Stimulated activated CD4-positive, alpha-beta T cell treated with anti-CD3 and anti-CD28 coated beads, Interleukin-4, amount 100 ng/mL, for 48 hours (primary cell): Measurements from ENCODE around the gene YES1.
"Not testable (repeated sequence)": the region's sequence is repeated elsewhere in the genome, so short reads cannot be mapped to it uniquely, and the experiment has no call there.

Experiments
- DNase-seq, 2 donors: peaks; one replicate each; pipeline ENCODE4 v3.0.0-alpha.2; 2020; ENCODE audit warnings: low read depth in 2 of 2

YES1 gene

DNA sequence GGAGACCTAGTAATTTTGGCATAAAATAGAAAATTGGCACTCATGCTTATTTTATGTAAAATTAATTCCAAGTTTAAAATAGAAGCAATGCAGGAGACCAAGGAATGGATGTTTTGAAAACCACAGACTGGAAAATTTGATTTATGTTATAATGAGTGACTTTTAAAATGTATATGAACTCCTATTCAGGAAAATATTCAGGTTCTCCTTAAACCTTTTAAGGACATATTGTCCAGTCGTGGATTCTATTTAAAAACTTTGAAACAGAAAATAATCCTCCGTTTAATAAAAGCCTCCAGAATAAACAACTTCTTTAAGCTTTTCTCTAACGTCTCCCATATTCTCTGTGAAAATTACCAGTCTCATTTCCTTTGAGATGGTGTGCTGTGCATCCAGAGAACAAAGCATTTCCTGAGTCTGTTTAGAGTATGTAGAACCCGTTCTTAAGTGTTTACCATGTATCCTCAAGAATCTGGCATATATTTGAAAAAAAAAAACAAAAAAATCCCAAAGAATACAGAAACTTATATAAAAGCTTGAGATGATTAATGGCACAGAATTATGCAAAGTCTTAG, 8.6 kb upstream of the YES1 start:
- DNase-seq, result no peak

- DNase-seq, result no peak
Measured at GRCh38 chr18:816869-817268, 4.8 kb upstream of the YES1 start.

DNA sequence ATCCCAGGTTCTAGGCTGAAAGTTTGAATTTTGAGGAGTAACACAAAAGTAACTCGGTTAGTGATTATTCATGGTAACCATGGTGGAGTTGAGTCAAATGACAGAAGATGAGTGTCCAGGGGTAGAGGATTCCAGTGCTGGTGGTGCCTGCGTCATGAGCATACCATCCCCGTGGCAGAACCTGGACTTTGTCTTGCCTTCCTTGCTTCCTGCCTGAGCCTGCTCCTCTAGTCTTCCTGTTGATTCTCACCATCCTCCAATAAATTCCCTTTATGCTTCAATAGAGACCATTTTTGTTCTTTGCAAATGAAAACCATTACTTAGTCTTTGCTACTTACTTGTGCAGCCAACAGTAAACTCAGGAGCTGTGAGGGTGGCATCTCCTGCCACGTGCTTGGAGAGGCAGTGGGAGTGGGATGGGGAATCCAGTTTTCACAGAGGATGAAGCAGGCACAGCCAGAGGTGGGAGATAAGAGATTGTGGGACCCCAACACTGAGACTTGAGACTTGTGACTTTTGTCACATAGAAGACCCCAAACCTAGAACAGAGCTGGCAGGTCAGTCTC, 4.1 kb upstream of the YES1 start:
- DNase-seq, result no peak

GRCh38 chr18:815353-815752, 3.3 kb upstream of the YES1 start:
- no peak for DNase-seq

GRCh38 chr18:814300-815084, 2.5 kb upstream of the YES1 start:
- DNase-seq, result no peak

GRCh38 chr18:813172-814071, 1.4 kb upstream of the YES1 start:
- DNase-seq, result peak in 1 of 2 donors; percentile 33

- DNase-seq, result peak; percentile 62 to 68
Measured at GRCh38 chr18:812376-813171, 532 bp upstream of the YES1 start.

DNA sequence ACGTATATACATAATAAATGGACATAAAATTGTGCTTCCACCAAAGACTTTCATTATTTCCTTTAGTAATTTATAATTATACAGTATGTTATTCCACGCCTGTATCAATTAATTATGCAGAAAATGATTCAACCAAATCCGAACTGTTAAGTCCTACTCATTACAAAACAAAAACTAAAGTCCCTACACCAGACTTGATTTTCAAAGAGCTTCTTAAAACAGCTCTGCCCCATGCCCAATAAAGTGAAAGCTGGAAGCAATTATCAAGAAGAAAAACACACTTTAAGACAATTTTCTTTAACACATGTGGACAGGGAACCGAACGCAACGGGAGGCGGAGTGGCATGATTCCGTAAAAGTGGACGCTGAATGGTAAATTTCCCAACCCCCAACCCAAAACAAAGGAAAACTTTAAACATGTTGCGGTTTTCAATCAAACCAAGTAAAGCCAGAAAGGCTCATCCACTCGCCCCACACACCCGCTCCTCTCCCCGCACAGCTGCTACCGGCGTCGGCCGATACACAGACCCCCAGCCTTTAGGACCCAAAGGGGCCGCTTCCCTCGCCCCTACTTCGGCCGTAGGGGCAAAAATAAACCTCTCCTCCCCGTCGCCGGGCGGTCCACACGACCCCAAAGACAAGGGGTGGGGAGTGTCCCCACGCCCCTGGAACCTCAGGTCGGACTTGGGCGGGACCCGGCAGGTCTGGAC, 705 bp downstream of the YES1 start:
- DNase-seq, result no peak

GRCh38 chr18:809985-810642, 1.9 kb downstream of the YES1 start:
- no peak for DNase-seq

- not testable (repeated sequence) for DNase-seq
Measured at GRCh38 chr18:809228-809627, 2.8 kb downstream of the YES1 start.

DNA sequence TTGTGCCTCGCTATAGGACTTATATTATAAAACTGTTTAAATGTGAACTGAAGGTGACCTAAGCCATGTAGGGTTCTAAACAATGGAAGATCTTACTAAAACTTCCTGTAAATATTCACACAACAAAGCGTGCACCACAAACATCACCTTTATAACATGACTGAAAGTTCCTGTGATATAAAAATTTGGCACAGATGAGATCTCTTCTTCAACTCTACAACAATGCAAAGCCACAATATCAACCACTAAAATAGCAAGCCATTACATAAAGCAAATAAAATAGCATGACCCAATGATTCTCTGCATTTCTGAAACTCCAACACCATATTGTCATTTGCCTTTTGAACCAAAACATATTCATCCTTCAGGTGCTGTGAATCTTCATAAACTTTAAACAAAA, 3.5 kb downstream of the YES1 start:
- no peak for DNase-seq

- no peak for DNase-seq
Measured at GRCh38 chr18:808086-808485, 4.0 kb downstream of the YES1 start.

DNA sequence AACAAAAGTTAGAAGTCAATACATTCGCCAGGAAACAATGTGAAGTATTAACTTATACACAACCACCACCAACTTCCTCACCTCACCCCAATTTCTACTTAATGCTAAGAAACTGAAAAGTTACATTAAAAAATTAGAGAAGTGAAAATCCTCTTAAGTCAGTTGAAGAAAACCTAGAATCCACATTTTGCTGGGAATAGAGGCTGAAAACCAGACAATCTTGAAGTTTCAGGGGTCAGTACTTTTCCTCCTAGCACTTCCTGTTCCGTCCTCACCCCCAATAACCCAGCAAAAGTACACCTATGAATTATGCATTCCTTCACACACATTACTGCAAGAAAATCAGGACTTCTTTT, 6.3 kb downstream of the YES1 start:
- no peak for DNase-seq

DNA sequence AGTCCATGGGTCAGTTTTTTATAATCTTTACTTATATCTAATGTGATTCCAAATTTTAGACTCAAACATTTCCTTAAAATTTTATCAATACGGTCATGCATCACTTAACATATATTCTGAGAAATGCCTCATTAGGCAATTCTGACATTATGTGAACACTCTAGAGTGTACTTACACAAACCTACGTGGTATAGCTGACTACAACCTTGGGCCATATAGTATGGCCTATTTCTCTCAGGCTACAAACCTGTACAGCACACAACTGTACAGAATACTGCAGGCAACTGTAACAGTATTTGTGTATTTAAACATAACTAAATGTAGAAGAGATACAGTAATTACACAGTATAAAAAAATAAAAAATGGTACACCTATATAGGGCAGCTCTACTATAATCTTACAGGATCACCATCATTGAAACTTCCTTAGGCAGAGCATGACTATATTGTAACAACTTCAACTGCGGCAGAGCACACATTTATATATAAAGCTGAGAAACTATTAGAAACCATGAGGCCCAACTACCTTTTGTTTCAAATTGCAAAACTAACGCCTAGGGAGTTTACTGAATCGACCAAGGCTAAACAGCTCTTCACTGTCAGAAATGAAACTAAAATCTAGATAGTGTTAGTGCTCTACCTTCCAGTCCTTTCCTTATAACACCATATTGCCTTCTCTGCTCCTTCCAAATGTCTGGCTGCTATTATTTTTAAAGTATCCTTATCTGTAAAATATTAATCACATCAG, 6.9 kb downstream of the YES1 start:
- no peak for DNase-seq

- no peak for DNase-seq
Measured at GRCh38 chr18:801137-801536, 10.9 kb downstream of the YES1 start.

DNA sequence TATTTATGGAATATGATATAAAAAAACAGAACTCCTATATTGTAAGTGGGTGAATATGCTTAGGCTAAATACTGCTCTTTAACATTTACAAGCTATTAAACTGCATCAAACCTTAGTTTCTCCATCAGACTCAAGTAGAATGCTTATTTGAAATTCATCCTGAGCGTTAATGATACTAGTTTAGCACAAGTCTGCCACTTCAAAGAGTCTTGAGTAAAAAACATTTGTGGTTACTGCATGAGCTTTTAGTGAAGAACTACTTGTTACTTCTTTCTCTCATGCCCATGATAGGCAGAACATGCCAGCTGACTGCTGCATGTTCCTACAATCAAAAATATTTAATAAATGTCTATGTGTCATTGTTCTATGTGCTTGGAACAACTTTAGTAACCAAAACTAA, 12.1 kb downstream of the YES1 start:
- no peak for DNase-seq

GRCh38 chr18:795383-795782, 16.7 kb downstream of the YES1 start:
- DNase-seq, result not testable (repeated sequence)

- no peak for DNase-seq
Measured at GRCh38 chr18:789397-789796, 22.6 kb downstream of the YES1 start.

DNA sequence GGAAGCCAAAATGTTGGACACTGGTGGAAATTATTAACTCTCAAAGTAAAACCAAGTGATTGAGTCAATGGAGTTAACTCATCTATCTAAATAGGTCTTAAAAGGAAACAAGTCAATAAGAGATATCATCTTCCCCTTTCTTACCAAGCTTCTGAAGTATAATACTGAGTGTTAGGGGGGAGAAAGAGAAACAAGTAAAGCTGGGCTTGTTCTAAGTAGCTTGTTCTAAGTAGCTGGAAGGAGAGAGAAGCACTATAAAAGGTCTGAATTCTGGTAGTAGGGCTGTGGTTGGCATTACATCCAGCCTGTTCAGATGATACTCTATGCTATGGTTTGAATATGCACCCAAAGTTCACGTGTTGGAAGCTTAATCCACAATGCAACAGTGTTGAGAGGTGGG, 26.8 kb downstream of the YES1 start:
- no peak for DNase-seq
